K562 (cell line): ENCODE results near the gene PLEKHM3. TPM values are rescaled to one million over a fixed set of nuclear protein-coding genes. Genes with fewer than 3 reads are reported as not detected.

Experiments
- ATAC-seq: fragments of 200-7000 bp; cut with Tn5 transposase; 3 replicates; pipeline ENCODE4 v1.9.1; 2020; ENCODE audit warnings: moderate library complexity
- BruUV-seq: library from RNA; stranded (reverse); fragments of 400-500 nt; replicated peaks from 2 replicates; lab custom pipeline; 2021; lab: Mats Ljungman, UMichigan
- CTCF ChIA-PET: fragments of 300-600 bp; formaldehyde crosslinking; extraction: SDS; loops from one replicate; lab custom pipeline; 2021; ENCODE audit warnings: low intra/inter-chr PET ratio; lab: Yijun Ruan, JAX
- POLR2A ChIA-PET: fragments of 300-600, 350-650 bp; sonication (Branson Sonifier 250); formaldehyde crosslinking; extraction: SDS; loops from one replicate; lab custom pipeline; 2021; ENCODE audit warnings: antibody characterized with exemption, inconsistent platforms; lab: Yijun Ruan, JAX
- DNase-seq, 4 experiments: peaks; one replicate each; pipeline versions ENCODE4 v3.0.0 to v3.0.0-alpha.2; 2011 to 2018; ENCODE audit warnings: low spot score in 3 of 4, mixed read lengths in 3 of 4; ENCODE audit errors: extremely low read depth in 1 of 4
- FAIRE-seq: peaks from 2 replicates; lab custom pipeline; 2011; peaks lifted over from hg19 to GRCh38; lab: Jason Lieb, UNC
- H2AFZ ChIP-seq: 2 replicates; pipeline ENCODE4 v1.6.0; 2011; ENCODE audit warnings: low read depth, low read length, control low read depth, inconsistent platforms
- H3K27ac ChIP-seq: fragments of 200-600 bp; 3 replicates; pipeline ENCODE4 v1.8.0; 2011; ENCODE audit warnings: low read depth, mild to moderate bottlenecking, control low read depth, inconsistent platforms, low read length, moderate library complexity, mixed read lengths; ENCODE audit errors: extremely low read depth
- H3K27me3 ChIP-seq, 2 experiments: fragments of 300-600 bp in 1 of 2; 2 replicates in 1 of 2; 3 replicates in 1 of 2; pipeline versions ENCODE4 v1.6.0 to v1.8.0; 2011; ENCODE audit warnings: inconsistent platforms in 2 of 2, low read length in 2 of 2, mild to moderate bottlenecking in 1 of 2, mixed read lengths in 1 of 2, moderate library complexity in 1 of 2; ENCODE audit not compliant: control insufficient read depth in 2 of 2, insufficient read depth in 2 of 2
- H3K36me3 ChIP-seq: fragments of 300-600 bp; 3 replicates; pipeline ENCODE4 v1.8.0; 2011; ENCODE audit warnings: mild to moderate bottlenecking, low read length, inconsistent platforms; ENCODE audit not compliant: control insufficient read depth, insufficient read depth
- H3K4me1 ChIP-seq, 2 experiments: fragments of 200-600 bp in 1 of 2; replicated peaks in 1 of 2; 2 replicates in 1 of 2; 3 replicates in 1 of 2; pipeline versions ENCODE4 v1.5.1 to v1.8.0; 2011; ENCODE audit warnings: inconsistent platforms in 2 of 2, low read length in 2 of 2, mild to moderate bottlenecking in 1 of 2, mixed read lengths in 1 of 2, moderate library complexity in 1 of 2; ENCODE audit not compliant: control insufficient read depth in 2 of 2, insufficient read depth in 2 of 2
- H3K4me2 ChIP-seq: 2 replicates; pipeline ENCODE4 v1.6.1; 2011; ENCODE audit warnings: low read length, control low read depth, inconsistent platforms, mixed read lengths; ENCODE audit not compliant: insufficient read depth
- H3K4me3 ChIP-seq: fragments of 200-600 bp; sonication (generic), shearing (Covaris generic); 2 replicates; pipeline ENCODE4 v1.5.1; 2016; ENCODE audit warnings: control low read depth, inconsistent platforms
- H3K79me2 ChIP-seq: fragments of 200-600 bp; 3 replicates; pipeline ENCODE4 v1.8.0; 2011; ENCODE audit warnings: low read length, inconsistent platforms; ENCODE audit not compliant: control insufficient read depth, insufficient read depth
- H3K9ac ChIP-seq, 2 experiments: 2 replicates each; pipeline versions ENCODE4 v1.6.0 to v1.6.1; 2011; ENCODE audit warnings: low read depth in 2 of 2, low read length in 2 of 2, control low read depth in 1 of 2, inconsistent platforms in 1 of 2, mild to moderate bottlenecking in 1 of 2, mixed read lengths in 1 of 2; ENCODE audit not compliant: insufficient read depth in 1 of 2
- H3K9me1 ChIP-seq: one replicate; pipeline ENCODE4 v1.6.0; 2011; ENCODE audit warnings: inconsistent platforms, mild to moderate bottlenecking, low read length, moderate library complexity; ENCODE audit not compliant: control insufficient read depth, insufficient read depth
- H3K9me3 ChIP-seq: replicated peaks from 2 replicates; pipeline ENCODE4 v1.5.1; 2011; ENCODE audit warnings: low read depth, low read length, inconsistent platforms; ENCODE audit not compliant: control insufficient read depth, insufficient read depth
- H4K20me1 ChIP-seq: replicated peaks from 2 replicates; pipeline ENCODE4 v1.6.1; 2011; ENCODE audit warnings: low read length, inconsistent platforms, mixed read lengths; ENCODE audit not compliant: control insufficient read depth, insufficient read depth
- ATF1 ChIP-seq, 2 experiments: fragments of 450-650 bp in 1 of 2; IDR thresholded peaks; 2 replicates each; pipeline ENCODE4 v1.6.1; 2016; ENCODE audit warnings: missing compliant biosample characterization in 1 of 2, missing genetic modification characterization in 1 of 2
- GABPA ChIP-seq: fragments of 200-800 bp; sonication (Bioruptor generic); conservative IDR thresholded peaks from 2 replicates; pipeline ENCODE4 v1.6.1; 2016; ENCODE audit warnings: low read depth, missing genetic modification characterization, missing compliant biosample characterization
- ID3 ChIP-seq, 2 experiments: fragments of 250-450 bp in 1 of 2; fragments of 450-650 bp in 1 of 2; sonication (Bioruptor Pico) in 1 of 2; IDR thresholded peaks; 2 replicates each; pipeline versions ENCODE4 v1.6.1 to v1.8.0; 2016 to 2021; ENCODE audit warnings: mild to moderate bottlenecking in 2 of 2, moderate library complexity in 2 of 2, missing compliant biosample characterization in 1 of 2, missing genetic modification characterization in 1 of 2
- NRF1 ChIP-seq, 2 experiments: fragments of 450-650 bp; IDR thresholded peaks in 1 of 2; conservative IDR thresholded peaks in 1 of 2; 2 replicates each; pipeline ENCODE4 v1.6.1; 2014; ENCODE audit warnings: mild to moderate bottlenecking in 2 of 2
- PTBP1 ChIP-seq: fragments of 200-400 bp; formaldehyde crosslinking; IDR thresholded peaks from 2 replicates; pipeline ENCODE4 v1.6.1; 2017; ENCODE audit warnings: low read depth, low read length
- STAT5A ChIP-seq: IDR thresholded peaks from 2 replicates; pipeline ENCODE4 v1.6.1; 2012; ENCODE audit warnings: low read length, inconsistent platforms, borderline replicate concordance
- ZC3H8 ChIP-seq: fragments of 450-650 bp; IDR thresholded peaks from 2 replicates; pipeline ENCODE4 v1.6.1; 2017
- ZNF445 ChIP-seq: fragments of 250-450 bp; sonication (Bioruptor Pico); IDR thresholded peaks from 2 replicates; pipeline ENCODE4 v1.4.0; 2020; ENCODE audit warnings: low read depth, mild to moderate bottlenecking, moderate library complexity
- ZNF699 ChIP-seq: fragments of 250-450 bp; sonication (Bioruptor Pico); IDR thresholded peaks from 2 replicates; pipeline ENCODE4 v1.8.0; 2021; ENCODE audit warnings: mild to moderate bottlenecking, moderate library complexity; ENCODE audit not compliant: insufficient replicate concordance
- WGBS: fragments of 100-300 bp; shearing (Covaris generic); methylation state at CpG from one replicate; pipeline ENCODE4 v1.1.6; 2016; ENCODE audit warnings: low coverage, mixed read lengths; ENCODE audit not compliant: insufficient coverage; ENCODE audit errors: missing lambda C conversion rate; 5-methylcytosine and 5-hydroxymethylcytosine counted together
- in situ Hi-C: fragments of 300-500 bp; cut with MboI; formaldehyde crosslinking; loops from 4 replicates; pipeline ENCODE4 v1.15.0; 2018; ENCODE audit warnings: inconsistent platforms, mixed read lengths
- intact Hi-C: fragments of 100-400 bp; cut with micrococcal nuclease; formaldehyde crosslinking; loops from 2 replicates; pipeline ENCODE4 v1.14.2; 2022
- polyA plus RNA-seq, 8 experiments: library from polyadenylated mRNA; depleted of rRNA in 4 of 8; stranded (reverse) in 5 of 8; unstranded in 3 of 8; fragments of >200 nt; fragmentation: Nextera tagmentation in 2 of 8; fragmentation: Illumina TruSeq in 1 of 8; extraction: Ambion mirVana in 2 of 8; extraction: Trizol in 1 of 8; gene quantifications; 2 replicates each; pipeline versions ENCODE4 v1.2.1 to v1.2.3, GENCODE V29; 2011 to 2014; ENCODE audit warnings: inconsistent platforms in 1 of 8, missing spikeins in 1 of 8
- total RNA-seq, 7 experiments: library from RNA; depleted of rRNA in 6 of 7; stranded (reverse); fragments of >200 nt in 6 of 7; fragmentation: Illumina TruSeq in 2 of 7; extraction: Trizol in 2 of 7; gene quantifications; 2 replicates each; pipeline versions ENCODE4 v1.2.1 to v1.2.3, GENCODE V29; 2011 to 2021; ENCODE audit warnings: low replicate concordance in 1 of 7
- TF ChIP-seq, protein P1 (sequence below): fragments of 250-450 bp; sonication (Bioruptor Pico); IDR thresholded peaks from 2 replicates; pipeline ENCODE4 v1.4.0; 2020

PLEKHM3 gene
- total and polyA plus RNA-seq, 9 of the 15 experiments (the other 6 are each of a cell fraction or from before 2014, with no cell fraction given), result 0.24 to 1.6 (median 1.0) TPM

DNA sequence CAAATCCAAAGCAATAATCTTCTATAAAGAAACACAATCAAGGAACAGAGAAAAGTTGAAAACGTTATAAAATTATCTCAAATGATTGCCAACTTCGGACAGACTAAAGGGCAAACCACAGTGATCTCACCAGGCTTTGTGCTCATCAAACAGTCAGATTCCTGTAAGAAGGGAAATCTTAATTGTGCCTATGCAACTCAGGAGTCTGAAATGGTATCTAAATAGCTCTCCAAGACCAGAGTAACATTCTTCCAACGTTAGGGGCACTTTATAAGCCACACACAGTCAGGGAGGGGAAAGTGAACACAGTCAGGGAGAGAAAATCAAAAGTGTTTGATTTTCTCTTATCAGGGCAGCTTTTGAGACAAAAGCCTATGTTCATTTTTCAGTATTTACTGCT is 29.4 kb downstream of the PLEKHM3 start:
- Histone ChIP-seq H3K4me3 (no peak overlapping the region), H3K79me2 (no peaks in the 10 kb centered on the region), H4K20me1 (no peaks in the 10 kb centered on the region), H3K4me1 (no peaks in the 10 kb centered on the region), H3K27me3 (no peaks in the 10 kb centered on the region), H3K9ac (no peak overlapping the region), H3K27ac (no peak overlapping the region), H3K36me3 (no peaks in the 10 kb centered on the region), H3K9me3 (no peaks in the 10 kb centered on the region), H3K4me2 (no peak overlapping the region), H2AFZ (no peak overlapping the region), H3K9me1 (no peaks in the 10 kb centered on the region)
- no peak for ATAC-seq
- 13% methylated on average over 3 of the region's 3 CpGs for WGBS
- in situ Hi-C loops (no loop called here), intact Hi-C loops (no loop called here)
- no peak for DNase-seq
- FAIRE-seq, result no peak
- no TSS peak for BruUV-seq
- ChIA-PET CTCF (no interaction called here), POLR2A (interaction anchor here (1.1 kb wide), 1 partner anchor 18 kb away, joined by 3 read pairs; no protein-coding TSS in a partner anchor)
- TF ChIP-seq NRF1 (conservative IDR thresholded peaks at IDR 0.05 in 1 of 2, IDR thresholded peaks at IDR 0.05 in 1 of 2) (no peak), ATF1 (CRISPR knock-in tag; IDR thresholded peaks at IDR 0.05) (no peak), ATF1 (tag; IDR thresholded peaks at IDR 0.05) (no peak), ZC3H8 (no peak), ZNF445 (CRISPR knock-in tag) (no peak), PTBP1 (no peak), GABPA (tag) (no peak), STAT5A (no peak), ZNF699 (CRISPR knock-in tag) (no peak), ID3 (CRISPR knock-in tag; IDR thresholded peaks at IDR 0.05) (no peak), ID3 (tag; IDR thresholded peaks at IDR 0.05) (no peak)
- TF ChIP-seq, protein P1, sequence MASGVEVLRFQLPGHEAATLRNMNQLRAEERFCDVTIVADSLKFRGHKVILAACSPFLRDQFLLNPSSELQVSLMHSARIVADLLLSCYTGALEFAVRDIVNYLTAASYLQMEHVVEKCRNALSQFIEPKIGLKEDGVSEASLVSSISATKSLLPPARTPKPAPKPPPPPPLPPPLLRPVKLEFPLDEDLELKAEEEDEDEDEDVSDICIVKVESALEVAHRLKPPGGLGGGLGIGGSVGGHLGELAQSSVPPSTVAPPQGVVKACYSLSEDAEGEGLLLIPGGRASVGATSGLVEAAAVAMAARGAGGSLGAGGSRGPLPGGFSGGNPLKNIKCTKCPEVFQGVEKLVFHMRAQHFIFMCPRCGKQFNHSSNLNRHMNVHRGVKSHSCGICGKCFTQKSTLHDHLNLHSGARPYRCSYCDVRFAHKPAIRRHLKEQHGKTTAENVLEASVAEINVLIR (CRISPR knock-in tag), result no peak
